Spleen (tissue), 11 donors: ENCODE measurements around the gene VPS50. TPM values are rescaled to one million over a fixed set of nuclear protein-coding genes. Genes with fewer than 3 reads are reported as not detected.
"Not testable (repeated sequence)": the region's sequence is repeated elsewhere in the genome, so short reads cannot be mapped to it uniquely, and the experiment has no call there.

Experiments
- DNase-seq: peaks from one replicate; pipeline ENCODE4 v3.0.0-alpha.2; 2020
- H3K27ac ChIP-seq, 8 donors: fragments of 200-600 bp; sonication (generic) in 7 of 8; 1 replicate in 4 of 8; 2 replicates in 4 of 8; pipeline versions ENCODE4 v1.5.0 to v1.8.0; 2016 to 2021; ENCODE audit warnings: inconsistent platforms in 4 of 8, mild to moderate bottlenecking in 4 of 8, moderate library complexity in 1 of 8
- H3K27me3 ChIP-seq, 7 donors: fragments of 200-600 bp; sonication (generic) in 6 of 7; replicated peaks in 1 of 7; 1 replicate in 4 of 7; 2 replicates in 3 of 7; pipeline versions ENCODE4 v1.5.0 to v1.8.0; 2016 to 2021; ENCODE audit warnings: inconsistent platforms in 3 of 7, mild to moderate bottlenecking in 1 of 7
- H3K36me3 ChIP-seq, 6 donors: fragments of 200-600 bp; sonication (generic) in 5 of 6; 1 replicate in 4 of 6; 2 replicates in 2 of 6; pipeline versions ENCODE4 v1.5.0 to v1.8.0; 2016 to 2021; ENCODE audit warnings: inconsistent platforms in 2 of 6
- H3K4me1 ChIP-seq, 6 donors: fragments of 200-600 bp; sonication (generic) in 5 of 6; 1 replicate in 3 of 6; 2 replicates in 3 of 6; pipeline versions ENCODE4 v1.5.0 to v1.8.0; 2016 to 2021; ENCODE audit warnings: inconsistent platforms in 3 of 6
- H3K4me3 ChIP-seq, 8 donors: fragments of 200-600 bp; sonication (generic) in 7 of 8; 1 replicate in 4 of 8; 2 replicates in 4 of 8; pipeline versions ENCODE4 v1.5.0 to v1.8.0; 2016 to 2021; ENCODE audit warnings: inconsistent platforms in 4 of 8, mild to moderate bottlenecking in 4 of 8, moderate library complexity in 2 of 8
- H3K9me3 ChIP-seq, 8 donors: fragments of 200-600 bp; sonication (generic) in 7 of 8; 1 replicate in 4 of 8; 2 replicates in 4 of 8; pipeline versions ENCODE4 v1.5.0 to v1.8.0; 2016 to 2021; ENCODE audit warnings: inconsistent platforms in 4 of 8
- CTCF ChIP-seq, 11 experiments: fragments of 200-600 bp in 7 of 11; fragments of 450-650 bp in 4 of 11; sonication (generic) in 4 of 11; IDR thresholded peaks in 8 of 11; conservative IDR thresholded peaks in 3 of 11; 1 replicate in 7 of 11; 2 replicates in 4 of 11; pipeline versions ENCODE4 v1.4.0 to v1.8.0; 2016 to 2021; ENCODE audit warnings: antibody characterized with exemption in 11 of 11, inconsistent platforms in 4 of 11, mild to moderate bottlenecking in 1 of 11
- POLR2A ChIP-seq, 3 donors: fragments of 450-650 bp; IDR thresholded peaks; one replicate each; pipeline ENCODE4 v1.5.1; 2017; ENCODE audit warnings: antibody characterized with exemption in 3 of 3, mild to moderate bottlenecking in 1 of 3
- POLR2AphosphoS5 ChIP-seq, 3 donors: sonication (generic); formaldehyde crosslinking; IDR thresholded peaks; one replicate each; pipeline ENCODE4 v1.5.1; 2017; ENCODE audit warnings: antibody characterized with exemption in 3 of 3
- WGBS, 5 donors: extraction: QIAGEN DNeasy Blood & Tissue Kit in 3 of 5; methylation state at CpG; one replicate each; pipeline versions ENCODE4 v1.1.5 to v1.1.7; 2013 to 2018; 5-methylcytosine and 5-hydroxymethylcytosine counted together
- intact Hi-C: fragments of 100-400 bp; cut with DNase I; formaldehyde crosslinking; loops from one replicate; pipeline ENCODE4 v1.15.0; 2023; ENCODE audit warnings: low total_unique reads
- polyA plus RNA-seq, 3 donors: library from polyadenylated mRNA; stranded (reverse); fragments of 200-250 nt; gene quantifications; one replicate each; pipeline ENCODE4 v1.2.1, GENCODE V29; 2013
- total RNA-seq, 7 donors: library from RNA; depleted of rRNA in 3 of 7; stranded (reverse); fragments of >200 nt in 3 of 7; fragmentation: NEBNext Ultra II Directional in 4 of 7; extraction: Animal tissue kit (Norgen Biotek cat#: 25700) in 4 of 7; gene quantifications; one replicate each; pipeline versions ENCODE4 v1.1.0 to v1.2.1, GENCODE V29; 2016 to 2021
- donor health status: healthy with polysubstance abuse.
- donor health status: DM: no; HTN: no; CAD: no; lungs with moderate emphysema.
- donor health status: DM: no; HTN: no; CAD: no.
- donor health status: Bipolar disorder and iron deficiency.
- donor health status: healthy.
- donor health status: DM: no; HTN: no; CAD: no.
- donor health status: DM: yes; HTN: yes; CAD: no.

The VPS50 gene
- total and polyA plus RNA-seq, 10 donors: 8.1 to 62.6 (median 34.2) TPM

GRCh38 chr7:93320887-93321286 is 88.7 kb downstream of the VPS50 start:
- WGBS, 5 donors: 94 to 99% (median 97%) methylated on average over 4 of the region's 4 CpGs
- Histone ChIP-seq H3K27ac (no peak overlapping the region), H3K9me3 (no peaks in the 10 kb centered on the region), H3K4me1 (no peaks in the 10 kb centered on the region), H3K36me3 (peaks cover 0 to 67% (median 17%) of the 10 kb centered on the region in 6 donors), H3K27me3 (no peaks in the 10 kb centered on the region), H3K4me3 (no peak overlapping the region)
- intact Hi-C loops: no loop called here
- DNase-seq: no peak
- TF ChIP-seq CTCF (IDR thresholded peaks at IDR 0.05 in 8 of 11, conservative IDR thresholded peaks at IDR 0.05 in 3 of 11): no peak
- TF ChIP-seq POLR2AphosphoS5 (IDR thresholded peaks at IDR 0.05): no peak
- TF ChIP-seq POLR2A (IDR thresholded peaks at IDR 0.05): no peak

- H3K36me3 ChIP-seq: peaks cover 0 to 31% (median 6%) of the 10 kb centered on the region in 6 donors
- DNase-seq, H3K9me3 ChIP-seq, H3K4me3 ChIP-seq, intact Hi-C loops, H3K4me1 ChIP-seq, H3K27me3 ChIP-seq, H3K27ac ChIP-seq: not testable (repeated sequence)
- 97 to 98% (median 98%) methylated on average over 1 to 2 of the region's 2 CpGs for WGBS, 5 donors
Observed at GRCh38 chr7:93326291-93326690, 94.1 kb downstream of the VPS50 start.

- Histone ChIP-seq H3K9me3 (no peaks in the 10 kb centered on the region), H3K4me1 (no peaks in the 10 kb centered on the region), H3K27me3 (no peaks in the 10 kb centered on the region), H3K36me3 (peaks cover 0 to 23% (median 4%) of the 10 kb centered on the region in 6 donors), H3K27ac (no peak overlapping the region), H3K4me3 (no peak overlapping the region)
- intact Hi-C loops: no loop called here
- DNase-seq: no peak
- TF ChIP-seq CTCF (IDR thresholded peaks at IDR 0.05 in 8 of 11, conservative IDR thresholded peaks at IDR 0.05 in 3 of 11) (no peak), POLR2AphosphoS5 (IDR thresholded peaks at IDR 0.05) (no peak), POLR2A (IDR thresholded peaks at IDR 0.05) (no peak)
- WGBS, 5 donors: 82 to 92% (median 92%) methylated on average over 3 of the region's 3 CpGs
Observed at GRCh38 chr7:93327006-93327633, 95.0 kb downstream of the VPS50 start.

- no peak for DNase-seq
- Histone ChIP-seq H3K9me3 (no peaks in the 10 kb centered on the region), H3K4me3 (no peak overlapping the region), H3K27me3 (no peaks in the 10 kb centered on the region), H3K4me1 (no peaks in the 10 kb centered on the region), H3K36me3 (peaks cover 0 to 25% (median 5%) of the 10 kb centered on the region in 6 donors), H3K27ac (no peak overlapping the region)
- 75 to 95% (median 89%) methylated on average over 3 of the region's 3 CpGs for WGBS, 5 donors
- TF ChIP-seq POLR2A (IDR thresholded peaks at IDR 0.05) (no peak), CTCF (IDR thresholded peaks at IDR 0.05 in 8 of 11, conservative IDR thresholded peaks at IDR 0.05 in 3 of 11) (no peak), POLR2AphosphoS5 (IDR thresholded peaks at IDR 0.05) (no peak)
- intact Hi-C loops: no loop called here
Observed at GRCh38 chr7:93331706-93332105, 99.5 kb downstream of the VPS50 start.
